ENCODE measurements around the gene PTCHD4. TPM values are rescaled to one million over a fixed set of nuclear protein-coding genes. Genes with fewer than 3 reads are reported as not detected.
A peak's percentile ranks its signal among the peaks of the same experiment; 100 is the strongest.

PTCHD4 gene
- total RNA-seq (2021), result 0.96 and 0.97 TPM in 2 replicates
- long read RNA-seq, partial matches to known transcripts, result 3 of 8 reads
- long read RNA-seq, other reads (novel, unspliced or antisense), result 5 of 8 reads

- Histone ChIP-seq H2BK120ac (ENCODE audit: low read depth, low read length, poor library complexity, severe bottlenecking) (peak within 1 kb of the TSS; percentile 94), H4K91ac (ENCODE audit: insufficient read length, low read depth, low read length) (no peak within 1 kb of the TSS), H4K8ac (replicated peaks; ENCODE audit: insufficient read length, low read depth, low read length) (no peak within 1 kb of the TSS), H3K4me2 (ENCODE audit: insufficient read depth, insufficient read length, low read length) (peak within 1 kb of the TSS; percentile 63), H3K4ac (ENCODE audit: low read depth, low read length) (no peak within 1 kb of the TSS; the same call in 1 of the 2 replicates), H3T11ph (ENCODE audit: low read length) (peak within 1 kb of the TSS; percentile 98), H2BK15ac (ENCODE audit: low read depth, low read length) (no peak within 1 kb of the TSS), H4K20me1 (ENCODE audit: control insufficient read depth, insufficient read depth, insufficient read length) (no peaks in the 10 kb centered on the region), H2BK20ac (ENCODE audit: low read depth, low read length, poor library complexity, severe bottlenecking) (no peak within 1 kb of the TSS), H3K14ac (ENCODE audit: insufficient read depth, low read length) (peak within 1 kb of the TSS; percentile 95; the same call in 1 of the 2 replicates), H3K27ac (ENCODE audit: insufficient read length, low read depth, low read length) (peak within 1 kb of the TSS; percentile 78), H3K27me3 (ENCODE audit: insufficient read depth, low read length) (no peaks in the 10 kb centered on the region), H3K79me1 (ENCODE audit: insufficient read depth, low read depth, low read length, poor library complexity, severe bottlenecking) (no peaks in the 10 kb centered on the region), H2BK12ac (ENCODE audit: insufficient read length, low read depth, low read length) (peak within 1 kb of the TSS; percentile 66), H3K56ac (ENCODE audit: insufficient read length, low read depth, low read length) (no peak within 1 kb of the TSS), H2AFZ (ENCODE audit: low read length) (peak within 1 kb of the TSS; percentile 86), H3K79me2 (ENCODE audit: insufficient read depth, low read length) (no peaks in the 10 kb centered on the region; the same call in 1 of the 2 replicates), H3K4me1 (ENCODE audit: insufficient read depth, low read length) (no peaks in the 10 kb centered on the region), H3K9ac (ENCODE audit: extremely low read depth, insufficient read length, low read length) (peak within 1 kb of the TSS; percentile 81), H2AK5ac (ENCODE audit: insufficient read length, low read length) (no peak within 1 kb of the TSS), H3K18ac (ENCODE audit: insufficient read length, low read depth, low read length) (peak within 1 kb of the TSS; percentile 94), H4K5ac (ENCODE audit: insufficient read length, low read depth, low read length) (no peak within 1 kb of the TSS), H2BK5ac (ENCODE audit: insufficient read length, low read length) (no peak within 1 kb of the TSS), H3K23ac (ENCODE audit: insufficient read length, low read depth, low read length) (no peak within 1 kb of the TSS), H3K9me3 (ENCODE audit: control insufficient read depth, low read depth, low read length) (no peaks in the 10 kb centered on the region), H3K23me2 (ENCODE audit: insufficient read length, low read depth, low read length, poor library complexity, severe bottlenecking) (peaks cover 3% of the 10 kb centered on the region)
- no peak for TF ChIP-seq CTCF (conservative IDR thresholded peaks at IDR 0.05)
- Mint-ChIP-seq H3K4me1 (peaks cover 20 to 49% of the 10 kb centered on the region in 2 experiments), H3K36me3 (ENCODE audit: insufficient read depth in 1 of 3, low read depth in 3 of 3) (peaks cover 0 to 12% (median 4%) of the 10 kb centered on the region in 3 experiments; a peak in 3 of 7 replicates), H3K27ac (peak within 1 kb of the TSS in 2 of 3 experiments; percentile 75 to 99; a peak in 4 of 7 replicates), H3K9me3 (no peaks in the 10 kb centered on the region), H3K4me3 (peak within 1 kb of the TSS in 1 of 2 experiments; percentile 83; a peak in 2 of 5 replicates), H3K27me3 (ENCODE audit: low read depth) (no peaks in the 10 kb centered on the region)
- DNase-seq, result peak; percentile 76
- WGBS (ENCODE audit: extremely low coverage, insufficient read length, low lambda C conversion rate), result no CpG with 5 or more reads among the region's 1 CpG
These were observed at the start of gene PTCHD4 for GRCh38 chr6:48111143-48111506. TSS of gene PTCHD4 (minus strand) at chr6:48111197. CDS start at chr6:48068957, 42,240 bp downstream.
